GM12878 (cell line): ENCODE data around the gene DEUP1. TPM values are rescaled to one million over a fixed set of nuclear protein-coding genes. Genes with fewer than 3 reads are reported as not detected.
"Not testable (repeated sequence)": the region's sequence is repeated elsewhere in the genome, so short reads cannot be mapped to it uniquely, and the experiment has no call there.

Source experiments
- ATAC-seq: fragments of 200-7000 bp; cut with Tn5 transposase; 3 replicates; pipeline ENCODE4 v1.9.1; 2020; ENCODE audit warnings: mild to moderate bottlenecking, moderate library complexity
- BruUV-seq: library from RNA; stranded (reverse); fragments of 400-500 nt; replicated peaks from 2 replicates; lab custom pipeline; 2021; lab: Mats Ljungman, UMichigan
- CTCF ChIA-PET: fragments of 300-600 bp; sonication (Branson Sonifier 250); formaldehyde crosslinking; extraction: SDS; loops from one replicate; lab custom pipeline; 2021; ENCODE audit warnings: inconsistent platforms; lab: Yijun Ruan, JAX
- POLR2A ChIA-PET: fragments of 350-600 bp; formaldehyde crosslinking; extraction: SDS; loops from one replicate; lab custom pipeline; 2021; ENCODE audit warnings: inconsistent platforms; lab: Charles Lee
- RAD21 ChIA-PET: fragments of 300-600 bp; sonication (Branson Sonifier 250); formaldehyde crosslinking; loops from one replicate; lab custom pipeline; 2023; ENCODE audit warnings: antibody characterized with exemption; ENCODE audit not compliant: unreplicated experiment; lab: Charles Lee
- SMC1A ChIA-PET: fragments of 300-600 bp; sonication (Branson Sonifier 250); formaldehyde crosslinking; loops from one replicate; lab custom pipeline; 2023; ENCODE audit not compliant: unreplicated experiment, uncharacterized antibody; lab: Charles Lee
- DNase-seq: peaks from one replicate; pipeline ENCODE4 v3.0.0-alpha.2; 2011; ENCODE audit warnings: low read depth, low spot score
- FAIRE-seq: peaks from 3 replicates; lab custom pipeline; 2011; peaks lifted over from hg19 to GRCh38; lab: Jason Lieb, UNC
- H2AFZ ChIP-seq: 2 replicates; pipeline ENCODE4 v1.6.0; 2011; ENCODE audit warnings: low read depth, low read length, control low read depth; ENCODE audit not compliant: control insufficient read depth
- H3K27ac ChIP-seq: 2 replicates; pipeline ENCODE4 v1.5.1; 2011; ENCODE audit warnings: control low read depth; ENCODE audit not compliant: control insufficient read depth, insufficient read depth
- H3K27me3 ChIP-seq, 2 experiments: replicated peaks in 1 of 2; 2 replicates each; pipeline versions ENCODE4 v1.6.0 to v1.6.1; 2011; ENCODE audit warnings: low read length in 1 of 2; ENCODE audit not compliant: control insufficient read depth in 2 of 2, insufficient read depth in 2 of 2
- H3K36me3 ChIP-seq, 2 experiments: 2 replicates each; pipeline ENCODE4 v1.5.1; 2011; ENCODE audit warnings: low read length in 1 of 2; ENCODE audit not compliant: control insufficient read depth in 2 of 2, insufficient read depth in 2 of 2
- H3K4me1 ChIP-seq: 2 replicates; pipeline ENCODE4 v1.6.1; 2011; ENCODE audit warnings: mild to moderate bottlenecking, low read length, moderate library complexity, mixed read lengths; ENCODE audit not compliant: control insufficient read depth, insufficient read depth
- H3K4me2 ChIP-seq: 2 replicates; pipeline ENCODE4 v1.6.0; 2011; ENCODE audit warnings: control low read depth; ENCODE audit not compliant: control insufficient read depth, insufficient read depth
- H3K4me3 ChIP-seq: fragments of 200-600 bp; sonication (generic); 2 replicates; pipeline ENCODE4 v1.5.1; 2016
- H3K79me2 ChIP-seq: 2 replicates; pipeline ENCODE4 v1.6.0; 2011; ENCODE audit warnings: low read length; ENCODE audit not compliant: control insufficient read depth, insufficient read depth
- H3K9ac ChIP-seq: 2 replicates; pipeline ENCODE4 v1.8.0; 2011; ENCODE audit warnings: low read length, control low read depth, mixed read lengths; ENCODE audit not compliant: control insufficient read depth, insufficient read depth
- H3K9me3 ChIP-seq: replicated peaks from 3 replicates; pipeline ENCODE4 v1.5.1; 2011; ENCODE audit warnings: mild to moderate bottlenecking, low read length; ENCODE audit not compliant: control insufficient read depth, insufficient read depth
- H4K20me1 ChIP-seq: 2 replicates; pipeline ENCODE4 v1.6.0; 2011; ENCODE audit not compliant: control insufficient read depth, insufficient read depth
- CBFB ChIP-seq: IDR thresholded peaks from 2 replicates; pipeline ENCODE4 v1.6.1; 2016; ENCODE audit warnings: antibody characterized with exemption, low read depth
- CBX3 ChIP-seq: fragments of 200-600 bp; sonication (generic); IDR thresholded peaks from 2 replicates; pipeline ENCODE4 v1.6.1; 2016; ENCODE audit warnings: low read depth, borderline replicate concordance
- CHD4 ChIP-seq: fragments of 200-600 bp; sonication (generic); IDR thresholded peaks from 2 replicates; pipeline ENCODE4 v1.6.1; 2016; ENCODE audit warnings: mild to moderate bottlenecking
- EED ChIP-seq: sonication (generic); IDR thresholded peaks from 2 replicates; pipeline ENCODE4 v1.6.1; 2016; ENCODE audit warnings: antibody characterized with exemption, low read depth
- IKZF1 ChIP-seq: fragments of 450-650 bp; conservative IDR thresholded peaks from 2 replicates; pipeline ENCODE4 v1.6.1; 2017; ENCODE audit warnings: antibody characterized with exemption, mild to moderate bottlenecking
- RELB ChIP-seq: fragments of 450-650 bp; IDR thresholded peaks from 2 replicates; pipeline ENCODE4 v1.6.1; 2017; ENCODE audit warnings: low read depth, mild to moderate bottlenecking, moderate library complexity
- RFX5 ChIP-seq: IDR thresholded peaks from 2 replicates; pipeline ENCODE4 v1.6.1; 2011; ENCODE audit warnings: low read depth, low read length, improper control_type of control experiment
- RUNX3 ChIP-seq: IDR thresholded peaks from 2 replicates; pipeline ENCODE4 v1.6.1; 2012; ENCODE audit warnings: low read length, inconsistent platforms
- SPI1 ChIP-seq: IDR thresholded peaks from 2 replicates; pipeline ENCODE4 v1.6.1; 2011; ENCODE audit warnings: low read depth, mild to moderate bottlenecking, low read length, moderate library complexity, borderline replicate concordance; ENCODE audit not compliant: insufficient read depth
- ZNF24 ChIP-seq: fragments of 450-650 bp; IDR thresholded peaks from 2 replicates; pipeline ENCODE4 v1.6.1; 2017; ENCODE audit warnings: antibody characterized with exemption, mild to moderate bottlenecking
- WGBS: methylation state at CpG from one replicate; pipeline ENCODE4 v1.1.6; 2016; ENCODE audit warnings: low lambda C conversion rate; ENCODE audit not compliant: insufficient replicate concordance, insufficient coverage; ENCODE audit errors: missing lambda C conversion rate; 5-methylcytosine and 5-hydroxymethylcytosine counted together
- in situ Hi-C: fragments of 300-500 bp; cut with MboI; formaldehyde crosslinking; loops from 9 replicates; pipeline ENCODE4 v1.14.3; 2018; ENCODE audit warnings: mixed read lengths
- intact Hi-C: fragments of 100-400 bp; cut with micrococcal nuclease; formaldehyde crosslinking; loops from one replicate; pipeline ENCODE4 v1.14.2; 2022; ENCODE audit not compliant: unreplicated experiment
- polyA plus RNA-seq, 11 experiments: library from polyadenylated mRNA; depleted of rRNA in 4 of 11; unstranded in 6 of 11; stranded (reverse) in 5 of 11; fragments of >200 nt; fragmentation: Nextera tagmentation in 4 of 11; fragmentation: Illumina TruSeq in 1 of 11; extraction: Ambion mirVana in 4 of 11; extraction: Trizol in 1 of 11; gene quantifications; 1 replicate in 1 of 11; 2 replicates in 10 of 11; pipeline versions ENCODE4 v1.2.1 to v1.2.3, GENCODE V29; 2011 to 2016; ENCODE audit warnings: inconsistent platforms in 2 of 11, missing spikeins in 2 of 11, low read depth in 1 of 11
- total RNA-seq, 4 experiments: library from RNA; depleted of rRNA in 3 of 4; stranded (reverse); fragments of >200 nt in 3 of 4; fragmentation: Illumina TruSeq in 1 of 4; extraction: Trizol in 1 of 4; gene quantifications; 2 replicates each; pipeline versions ENCODE4 v1.2.1 to v1.2.3, GENCODE V29; 2013 to 2021

DEUP1 gene
- total and polyA plus RNA-seq, 10 of the 15 experiments (the other 5 are each of a cell fraction or from before 2014, with no cell fraction given): 0.12 TPM; not detected in 9

GRCh38 chr11:93411705-93412104 lies 81.2 kb downstream of the DEUP1 start:
- BruUV-seq: no TSS peak
- Histone ChIP-seq H3K4me1 (no peaks in the 10 kb centered on the region), H3K36me3 (no peaks in the 10 kb centered on the region), H3K27ac (no peak overlapping the region), H3K4me3 (no peak overlapping the region), H3K9ac (no peak overlapping the region), H3K4me2 (no peak overlapping the region), H3K9me3 (no peaks in the 10 kb centered on the region), H2AFZ (no peak overlapping the region), H4K20me1 (no peaks in the 10 kb centered on the region), H3K79me2 (no peaks in the 10 kb centered on the region), H3K27me3 (no peaks in the 10 kb centered on the region)
- CTCF ChIA-PET: interaction anchor here (0.9 kb wide), 1 partner anchor 130 kb away, joined by 3 read pairs; no protein-coding TSS in a partner anchor
- POLR2A ChIA-PET: no interaction called here
- RAD21 ChIA-PET: interaction anchor here (1.0 to 1.7 kb wide), 2 partner anchors 13 to 112 kb away, joined by 3 to 4 read pairs; no protein-coding TSS in a partner anchor
- intact Hi-C loops (no loop called here), in situ Hi-C loops (no loop called here)
- SMC1A ChIA-PET: interaction anchor here (1.1 to 2.5 kb wide), 4 partner anchors 12 to 130 kb away, joined by 3 to 9 read pairs (median 3); no protein-coding TSS in a partner anchor
- no peak for TF ChIP-seq CHD4
- TF ChIP-seq RELB: no peak
- no peak for TF ChIP-seq RFX5
- TF ChIP-seq ZNF24: no peak
- no peak for TF ChIP-seq CBX3
- no peak for TF ChIP-seq EED
- no peak for DNase-seq
- ATAC-seq: no peak
- no peak for FAIRE-seq

GRCh38 chr11:93432247-93432646 lies 101.7 kb downstream of the DEUP1 start:
- DNase-seq (no peak), FAIRE-seq (no peak), ATAC-seq (no peak)
- TF ChIP-seq CBFB (no peak), RUNX3 (peak; percentile 43), IKZF1 (no peak), SPI1 (peak; percentile 48; the same call in 1 of the 2 replicates)
- in situ Hi-C loops: no loop called here
- WGBS: 0% methylated on average over 3 of the region's 3 CpGs
- ChIA-PET CTCF (no interaction called here), SMC1A (no interaction called here), RAD21 (no interaction called here), POLR2A (no interaction called here)
- no peak overlapping the region for H3K9ac ChIP-seq
- no peak overlapping the region for H2AFZ ChIP-seq
- no peak overlapping the region for H3K27ac ChIP-seq
- no peaks in the 10 kb centered on the region for H3K27me3 ChIP-seq
- no TSS peak for BruUV-seq
- H4K20me1 ChIP-seq: no peaks in the 10 kb centered on the region
- no peaks in the 10 kb centered on the region for H3K9me3 ChIP-seq
- H3K4me3 ChIP-seq: no peak overlapping the region
- H3K36me3 ChIP-seq: no peaks in the 10 kb centered on the region
- no peak overlapping the region for H3K4me2 ChIP-seq
- no peaks in the 10 kb centered on the region for H3K79me2 ChIP-seq
- intact Hi-C loops: no loop called here
- no peaks in the 10 kb centered on the region for H3K4me1 ChIP-seq

- POLR2A ChIA-PET, H3K4me1 ChIP-seq, FAIRE-seq, H4K20me1 ChIP-seq, in situ Hi-C loops, DNase-seq, ATAC-seq, intact Hi-C loops, H3K79me2 ChIP-seq, H3K4me2 ChIP-seq, H2AFZ ChIP-seq, H3K4me3 ChIP-seq, H3K27ac ChIP-seq, BruUV-seq, H3K36me3 ChIP-seq, H3K9ac ChIP-seq, H3K27me3 ChIP-seq, CTCF ChIA-PET, H3K9me3 ChIP-seq, RAD21 ChIA-PET: not testable (repeated sequence)
- 34% methylated on average over 2 of the region's 2 CpGs for WGBS
- SMC1A ChIA-PET: interaction anchor here (1.0 kb wide), 1 partner anchor 172 kb away, joined by 3 read pairs; no protein-coding TSS in a partner anchor
Measured at GRCh38 chr11:93443232-93443631, 112.7 kb downstream of the DEUP1 start.
